ENCODE measurements around the gene APLF.

DNA sequence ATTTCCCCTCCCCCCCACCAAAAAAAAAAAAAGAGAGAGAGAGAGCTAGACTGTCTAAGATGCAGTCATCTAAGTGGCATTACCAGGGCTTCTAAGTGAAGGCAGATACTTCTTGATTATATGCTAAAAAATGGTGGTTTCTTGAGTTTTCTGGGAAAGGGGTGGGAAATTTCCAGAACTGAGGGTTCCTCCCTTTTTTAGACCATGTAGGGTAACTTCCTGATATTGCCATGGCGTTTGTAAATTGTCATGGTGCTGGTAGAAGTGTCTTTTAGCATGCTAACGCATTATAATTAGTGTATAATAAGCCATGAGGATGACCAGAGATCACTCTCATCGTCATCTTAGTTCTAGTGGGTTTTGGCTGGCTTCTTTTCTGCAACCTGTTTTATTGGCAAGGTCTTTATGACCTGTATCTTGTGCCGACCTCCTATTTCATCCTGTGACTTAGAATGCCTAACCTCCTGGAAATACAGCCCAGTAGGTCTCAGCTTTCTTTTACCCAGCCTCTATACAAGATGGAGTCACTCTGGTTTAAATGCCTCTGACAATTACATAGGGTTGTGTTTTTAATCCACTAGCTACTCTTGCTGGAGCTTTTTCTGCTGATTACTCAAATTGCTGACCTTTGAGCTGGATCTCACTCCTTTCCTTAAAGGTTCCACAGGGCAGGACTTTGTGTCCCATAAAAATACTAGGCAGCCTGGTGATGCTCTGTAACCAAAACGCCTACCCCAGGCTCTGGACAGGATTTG, 145.6 kb downstream of the APLF start:
- TF ChIP-seq POLR2A (IDR thresholded peaks at IDR 0.05; ENCODE audit: low read depth, low read length) (no peak), CTCF (IDR thresholded peaks at IDR 0.05; ENCODE audit: extremely low read depth in 1 of 2, insufficient read depth in 1 of 2, low read depth in 1 of 2, low read length in 2 of 2) (no peak), POLR2AphosphoS5 (IDR thresholded peaks at IDR 0.05; ENCODE audit: insufficient read depth, low read depth, low read length) (no peak)
- TF ChIP-seq, protein P1, sequence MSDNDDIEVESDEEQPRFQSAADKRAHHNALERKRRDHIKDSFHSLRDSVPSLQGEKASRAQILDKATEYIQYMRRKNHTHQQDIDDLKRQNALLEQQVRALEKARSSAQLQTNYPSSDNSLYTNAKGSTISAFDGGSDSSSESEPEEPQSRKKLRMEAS (IDR thresholded peaks at IDR 0.05; ENCODE audit: insufficient read depth, insufficient read length): no peak
